GM23338 (cell line): ENCODE results near the gene ANO10. TPM values are rescaled to one million over a fixed set of nuclear protein-coding genes. Genes with fewer than 3 reads are reported as not detected.
A peak's percentile ranks its signal among the peaks of the same experiment; 100 is the strongest.

Experiments
- ATAC-seq: fragments of 200-7000 bp; cut with Tn5 transposase; 3 replicates; pipeline ENCODE4 v1.9.1; 2020
- DNase-seq: peaks from one replicate; pipeline ENCODE4 v3.0.0-alpha.2; 2015; ENCODE audit warnings: low spot score
- H2AFZ ChIP-seq: fragments of 200-600 bp; sonication (generic); 2 replicates; pipeline ENCODE4 v1.8.0; 2016; ENCODE audit warnings: antibody characterized with exemption, mild to moderate bottlenecking, moderate library complexity
- H3F3A ChIP-seq: fragments of 200-600 bp; sonication (generic); replicated peaks from 2 replicates; pipeline ENCODE4 v1.8.0; 2017; ENCODE audit warnings: antibody characterized with exemption, mixed run types, low read depth
- H3K27ac ChIP-seq: fragments of 200-600 bp; sonication (generic); 2 replicates; pipeline ENCODE4 v1.6.1; 2016; ENCODE audit warnings: low read depth
- H3K27me3 ChIP-seq: fragments of 200-600 bp; sonication (generic); 2 replicates; pipeline ENCODE4 v1.8.0; 2016; ENCODE audit warnings: mild to moderate bottlenecking, mixed run types, moderate library complexity; ENCODE audit not compliant: insufficient read depth
- H3K36me3 ChIP-seq: fragments of 200-600 bp; sonication (generic); 2 replicates; pipeline ENCODE4 v1.8.0; 2016; ENCODE audit warnings: mild to moderate bottlenecking; ENCODE audit not compliant: insufficient read depth
- H3K4me1 ChIP-seq: fragments of 200-600 bp; sonication (generic); 2 replicates; pipeline ENCODE4 v1.8.0; 2016; ENCODE audit warnings: mild to moderate bottlenecking, moderate library complexity; ENCODE audit not compliant: insufficient read depth
- H3K4me2 ChIP-seq: fragments of 200-600 bp; sonication (generic); 2 replicates; pipeline ENCODE4 v1.7.1; 2017; ENCODE audit warnings: mixed run types
- H3K4me3 ChIP-seq: fragments of 200-600 bp; sonication (generic); 2 replicates; pipeline ENCODE4 v1.6.1; 2016; ENCODE audit warnings: mixed run types
- H3K79me2 ChIP-seq: fragments of 200-600 bp; sonication (generic); replicated peaks from 2 replicates; pipeline ENCODE4 v1.8.0; 2017; ENCODE audit warnings: mild to moderate bottlenecking; ENCODE audit not compliant: insufficient read depth
- H3K9me2 ChIP-seq: fragments of 200-600 bp; sonication (generic); 2 replicates; pipeline ENCODE4 v1.8.0; 2017; ENCODE audit not compliant: insufficient read depth
- H4K20me1 ChIP-seq: fragments of 200-600 bp; sonication (generic); replicated peaks from 2 replicates; pipeline ENCODE4 v1.8.0; 2017; ENCODE audit warnings: mild to moderate bottlenecking; ENCODE audit not compliant: insufficient read depth
- H3K27ac Mint-ChIP-seq: 2 replicates; pipeline ENCODE4 v1.8.0; 2020; ENCODE audit warnings: inconsistent platforms, mild to moderate bottlenecking, moderate library complexity, mixed read lengths
- H3K27me3 Mint-ChIP-seq: 3 replicates; pipeline ENCODE4 v1.8.0; 2022; ENCODE audit warnings: low read depth, mild to moderate bottlenecking, moderate library complexity, mixed read lengths, inconsistent platforms; ENCODE audit not compliant: insufficient read depth, poor library complexity
- H3K36me3 Mint-ChIP-seq: 3 replicates; pipeline ENCODE4 v1.8.0; 2021; ENCODE audit warnings: low read depth, mild to moderate bottlenecking, inconsistent platforms, moderate library complexity, mixed read lengths
- H3K4me1 Mint-ChIP-seq: 3 replicates; pipeline ENCODE4 v1.8.0; 2020; ENCODE audit warnings: mild to moderate bottlenecking, inconsistent platforms, mixed read lengths
- H3K4me3 Mint-ChIP-seq: 3 replicates; pipeline ENCODE4 v1.8.0; 2021; ENCODE audit warnings: moderate library complexity, mild to moderate bottlenecking, inconsistent platforms, mixed read lengths
- H3K9me3 Mint-ChIP-seq: 3 replicates; pipeline ENCODE4 v1.8.0; 2020; ENCODE audit warnings: moderate library complexity, mild to moderate bottlenecking, inconsistent platforms, mixed read lengths
- CTCF ChIP-seq, 2 experiments: fragments of 200-600 bp in 1 of 2; sonication (generic) in 1 of 2; conservative IDR thresholded peaks; 2 replicates each; pipeline versions ENCODE4 v1.5.1 to v1.6.1; 2016 to 2017; ENCODE audit warnings: antibody characterized with exemption in 2 of 2, low read depth in 2 of 2, mild to moderate bottlenecking in 2 of 2, moderate library complexity in 1 of 2
- JUNB ChIP-seq: IDR thresholded peaks from one replicate; pipeline ENCODE4 v1.6.1; 2016; ENCODE audit warnings: antibody characterized with exemption; ENCODE audit not compliant: unreplicated experiment
- NANOG ChIP-seq: IDR thresholded peaks from 2 replicates; pipeline ENCODE4 v1.6.1; 2016; ENCODE audit warnings: antibody characterized with exemption, borderline replicate concordance
- STAT1 ChIP-seq: IDR thresholded peaks from one replicate; pipeline ENCODE4 v1.6.1; 2016; ENCODE audit warnings: antibody characterized with exemption; ENCODE audit not compliant: unreplicated experiment
- ZNF114 ChIP-seq: fragments of 250-450 bp; sonication (Bioruptor Pico); IDR thresholded peaks from 2 replicates; pipeline ENCODE4 v1.5.0; 2020; ENCODE audit warnings: mild to moderate bottlenecking, moderate library complexity
- ZNF331 ChIP-seq: fragments of 250-450 bp; sonication (Bioruptor Pico); IDR thresholded peaks from 2 replicates; pipeline ENCODE4 v1.5.0; 2020; ENCODE audit warnings: low read depth, mild to moderate bottlenecking, moderate library complexity
- ZNF462 ChIP-seq: fragments of 250-450 bp; sonication (Bioruptor Pico); IDR thresholded peaks from 2 replicates; pipeline ENCODE4 v1.5.0; 2020; ENCODE audit warnings: mild to moderate bottlenecking, moderate library complexity
- polyA plus RNA-seq: library from polyadenylated mRNA; unstranded; fragments of >200 nt; fragmentation: Nextera tagmentation; extraction: Ambion mirVana; gene quantifications from 2 replicates; pipeline ENCODE4 v1.2.1, GENCODE V29; 2016
- total RNA-seq: library from RNA; depleted of rRNA; stranded (reverse); fragments of >200 nt; shearing (Covaris generic); gene quantifications from 2 replicates; pipeline ENCODE4 v1.2.3, GENCODE V29; 2014

ANO10 gene
- total and polyA plus RNA-seq, 2 experiments from 2014 or later, result 29.2 to 48.1 TPM

- Mint-ChIP-seq H3K27me3 (no peaks in the 10 kb centered on the region), H3K4me1 (peaks cover 23% of the 10 kb centered on the region), H3K36me3 (peaks cover 8% of the 10 kb centered on the region), H3K27ac (0 out of 2 replicates have a peak overlapping the region, but pooled peaks have one; percentile 39), H3K4me3 (no peak overlapping the region), H3K9me3 (no peaks in the 10 kb centered on the region)
- no peaks in the 10 kb centered on the region for H3K27me3 ChIP-seq
- no peak overlapping the region for H3K27ac ChIP-seq
- no peak overlapping the region for H2AFZ ChIP-seq
- ATAC-seq (peak; percentile 54; the same call in 2 of the 3 replicates), DNase-seq (no peak)
- no peaks in the 10 kb centered on the region for H3F3A ChIP-seq
- H3K36me3 ChIP-seq, result no peaks in the 10 kb centered on the region
- H3K4me3 ChIP-seq, result no peak overlapping the region
- no peaks in the 10 kb centered on the region for H3K79me2 ChIP-seq
- no peaks in the 10 kb centered on the region for H4K20me1 ChIP-seq
- H3K9me2 ChIP-seq, result no peaks in the 10 kb centered on the region
- H3K4me2 ChIP-seq, result peak overlapping the region; percentile 41; the same call in 1 of the 2 replicates
- peaks cover 13% of the 10 kb centered on the region for H3K4me1 ChIP-seq
- TF ChIP-seq ZNF462 (CRISPR knock-in tag) (no peak), JUNB (no peak), CTCF (conservative IDR thresholded peaks at IDR 0.05; ENCODE audit: low read depth in 2 of 2) (no peak), ZNF331 (CRISPR knock-in tag) (no peak), STAT1 (no peak), NANOG (no peak), ZNF114 (CRISPR knock-in tag) (no peak)
These were observed 195.4 kb downstream of the ANO10 start for GRCh38 chr3:43426388-43426787.
